ENCODE data around the gene BCL2L12.

Gene BCL2L12

DNA sequence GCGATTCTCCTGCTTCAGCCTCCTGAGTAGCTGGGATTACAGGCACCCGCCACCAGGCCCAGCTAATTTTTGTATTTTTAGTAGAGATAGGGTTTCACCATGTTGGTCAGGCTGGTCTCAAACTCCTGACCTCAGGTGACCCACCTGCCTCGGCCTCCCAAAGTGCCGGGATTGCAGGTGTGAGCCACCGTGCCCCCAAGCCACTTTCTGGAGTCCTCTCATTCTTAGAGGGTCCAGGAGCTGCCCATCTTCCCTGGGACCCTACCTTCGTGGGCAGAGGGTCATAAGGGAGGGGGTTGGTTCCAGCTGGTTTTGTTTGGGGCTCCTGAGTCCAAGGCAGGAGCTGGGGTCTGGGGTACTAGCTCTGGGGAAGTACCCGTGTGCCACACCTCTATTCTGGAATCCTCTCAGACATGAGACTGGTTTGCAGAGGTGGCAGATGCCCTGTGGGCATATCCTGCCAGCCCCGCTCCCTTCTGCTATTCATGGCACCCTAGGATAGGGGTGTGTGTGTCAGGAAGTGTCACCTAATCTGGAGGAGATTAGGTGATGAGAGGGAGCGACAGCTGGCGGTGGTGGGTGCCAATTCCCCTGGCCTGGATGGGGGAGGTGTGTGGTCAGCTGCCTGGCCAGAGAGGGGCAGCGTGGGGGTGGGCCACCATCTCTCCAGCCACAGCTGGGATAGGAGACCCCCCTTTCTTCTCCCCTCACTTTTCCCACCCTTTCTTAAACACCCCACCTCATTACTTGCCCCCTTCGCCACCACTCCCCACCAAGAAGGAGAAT, 13.4 kb downstream of the BCL2L12 start:
- TF ChIP-seq ZFX (IDR thresholded peaks at IDR 0.05; ENCODE audit: borderline replicate concordance) = no peak
- TF ChIP-seq, protein P1, sequence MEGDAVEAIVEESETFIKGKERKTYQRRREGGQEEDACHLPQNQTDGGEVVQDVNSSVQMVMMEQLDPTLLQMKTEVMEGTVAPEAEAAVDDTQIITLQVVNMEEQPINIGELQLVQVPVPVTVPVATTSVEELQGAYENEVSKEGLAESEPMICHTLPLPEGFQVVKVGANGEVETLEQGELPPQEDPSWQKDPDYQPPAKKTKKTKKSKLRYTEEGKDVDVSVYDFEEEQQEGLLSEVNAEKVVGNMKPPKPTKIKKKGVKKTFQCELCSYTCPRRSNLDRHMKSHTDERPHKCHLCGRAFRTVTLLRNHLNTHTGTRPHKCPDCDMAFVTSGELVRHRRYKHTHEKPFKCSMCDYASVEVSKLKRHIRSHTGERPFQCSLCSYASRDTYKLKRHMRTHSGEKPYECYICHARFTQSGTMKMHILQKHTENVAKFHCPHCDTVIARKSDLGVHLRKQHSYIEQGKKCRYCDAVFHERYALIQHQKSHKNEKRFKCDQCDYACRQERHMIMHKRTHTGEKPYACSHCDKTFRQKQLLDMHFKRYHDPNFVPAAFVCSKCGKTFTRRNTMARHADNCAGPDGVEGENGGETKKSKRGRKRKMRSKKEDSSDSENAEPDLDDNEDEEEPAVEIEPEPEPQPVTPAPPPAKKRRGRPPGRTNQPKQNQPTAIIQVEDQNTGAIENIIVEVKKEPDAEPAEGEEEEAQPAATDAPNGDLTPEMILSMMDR (IDR thresholded peaks at IDR 0.05) = no peak
- peak overlapping the region; percentile 100 for H3K27ac ChIP-seq

DNA sequence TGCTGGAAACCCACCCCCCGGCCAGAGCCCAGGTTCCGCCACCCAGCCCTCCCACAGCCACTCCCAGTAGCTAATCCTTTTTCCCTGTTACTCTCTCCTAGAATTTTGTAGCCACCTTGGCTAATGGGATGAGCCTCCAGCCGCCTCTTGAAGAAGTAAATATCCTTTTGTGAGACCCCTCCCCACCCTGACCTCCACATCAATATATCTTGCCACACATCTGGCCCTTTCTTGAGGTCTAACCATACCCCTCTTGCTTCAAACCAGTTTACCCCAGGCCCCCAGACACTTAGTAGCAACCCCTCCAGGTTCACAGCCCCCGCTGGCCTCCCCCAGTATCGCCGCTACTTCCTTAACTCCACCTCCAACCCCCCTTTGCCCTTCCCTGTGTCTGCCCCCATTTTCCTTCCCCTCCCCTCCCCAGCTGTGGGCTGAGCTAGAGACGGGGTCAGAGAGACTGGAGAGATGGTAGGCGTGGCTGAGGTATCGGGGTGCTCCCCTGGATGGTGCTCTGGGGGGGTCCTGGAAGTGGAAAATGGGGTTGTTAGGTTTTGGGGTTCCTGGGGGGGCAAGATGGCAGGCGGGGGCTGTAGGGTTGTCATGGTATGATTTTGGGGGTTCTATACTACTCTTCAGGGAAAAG, 14.2 kb downstream of the BCL2L12 start:
- no peak for TF ChIP-seq ZFX (IDR thresholded peaks at IDR 0.05; ENCODE audit: borderline replicate concordance)
- TF ChIP-seq, protein P1 (IDR thresholded peaks at IDR 0.05) = no peak
- peak overlapping the region; percentile 31; the same call in 1 of the 2 replicates for H3K27ac ChIP-seq

DNA sequence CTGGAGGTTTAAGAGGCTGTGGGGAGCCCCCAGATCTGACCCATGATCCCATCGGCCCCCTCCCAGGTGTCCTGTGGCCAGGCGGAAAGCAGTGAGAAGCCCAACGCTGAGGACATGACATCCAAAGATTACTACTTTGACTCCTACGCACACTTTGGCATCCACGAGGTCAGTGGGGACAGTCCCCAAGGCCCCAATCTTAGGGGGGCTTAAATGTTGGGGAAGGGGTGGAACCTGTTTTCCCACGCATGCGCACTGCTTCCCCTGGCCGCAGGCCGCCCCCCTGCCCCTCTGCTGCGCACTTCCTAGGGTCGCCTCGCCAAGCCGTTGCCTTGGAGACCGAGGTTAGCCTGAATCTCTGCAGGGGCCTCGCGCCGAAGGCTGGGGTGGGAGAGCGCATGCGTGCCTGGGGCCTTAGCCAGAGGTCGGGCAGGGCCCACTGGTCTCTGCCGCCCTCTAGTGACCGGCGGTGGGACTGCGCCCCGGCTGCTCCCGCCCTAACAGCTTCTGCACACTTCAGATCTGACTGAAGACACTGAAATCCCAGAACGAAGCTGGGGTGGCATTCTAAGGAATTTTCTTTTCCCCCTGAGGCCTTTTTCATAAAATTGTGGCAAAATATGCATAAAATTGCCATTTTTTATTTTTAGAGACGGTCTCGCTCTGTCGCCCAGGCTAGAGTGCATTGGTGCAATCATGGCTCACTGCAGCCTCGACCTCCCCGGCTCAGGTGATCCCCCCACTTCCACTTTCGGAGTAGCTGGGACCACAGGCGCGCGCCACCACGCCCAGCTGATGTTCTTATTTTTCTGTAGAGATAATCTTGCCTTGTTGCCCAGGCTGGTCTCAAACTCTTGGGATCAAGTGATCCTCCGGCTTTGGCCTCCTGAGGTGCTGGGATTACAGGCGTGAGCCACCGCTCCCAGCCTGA, 15.0 kb downstream of the BCL2L12 start:
- H3K27ac ChIP-seq = peak overlapping the region; percentile 31; the same call in 1 of the 2 replicates

DNA sequence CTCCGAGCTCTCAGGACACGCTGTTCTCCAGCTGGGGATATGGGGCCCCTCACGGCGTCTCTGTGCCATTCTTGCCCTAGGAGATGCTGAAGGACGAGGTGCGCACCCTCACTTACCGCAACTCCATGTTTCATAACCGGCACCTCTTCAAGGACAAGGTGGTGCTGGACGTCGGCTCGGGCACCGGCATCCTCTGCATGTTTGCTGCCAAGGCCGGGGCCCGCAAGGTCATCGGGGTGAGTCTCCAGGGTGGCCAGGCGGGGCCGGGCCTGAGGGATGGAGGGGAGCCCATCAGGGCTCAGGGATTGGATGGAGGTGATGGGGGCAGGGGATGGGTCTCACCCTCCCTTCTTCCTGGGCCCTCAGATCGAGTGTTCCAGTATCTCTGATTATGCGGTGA, 16.1 kb downstream of the BCL2L12 start:
- no peak overlapping the region for H3K27ac ChIP-seq
- TF ChIP-seq, protein P1 (IDR thresholded peaks at IDR 0.05) = no peak
- TF ChIP-seq ZFX (IDR thresholded peaks at IDR 0.05; ENCODE audit: borderline replicate concordance) = no peak

More for the DNA sequence above, 15.0 kb downstream of the BCL2L12 start:
- no peak for TF ChIP-seq ZFX (IDR thresholded peaks at IDR 0.05; ENCODE audit: borderline replicate concordance)
- TF ChIP-seq, protein P1 (IDR thresholded peaks at IDR 0.05) = peak; percentile 99

DNA sequence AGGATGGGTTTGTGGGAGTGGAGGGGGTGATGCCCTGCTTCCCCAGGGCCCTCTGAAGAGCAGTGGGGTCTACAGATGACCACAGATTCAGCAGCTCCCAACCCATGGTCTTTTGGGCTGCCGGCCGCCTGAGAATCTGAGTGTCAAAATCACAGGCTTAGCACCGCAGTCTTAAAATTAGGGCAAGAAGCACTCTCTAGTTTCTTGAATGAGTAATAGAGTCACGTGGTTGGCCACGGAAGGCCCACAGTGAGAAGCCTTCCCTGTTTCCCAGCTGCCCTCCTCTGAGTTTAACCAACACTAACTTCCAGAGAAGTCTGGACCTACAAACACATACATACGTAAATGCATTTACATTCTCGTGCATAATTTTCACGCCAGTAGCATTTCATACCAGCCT, 16.5 kb downstream of the BCL2L12 start:
- TF ChIP-seq, protein P1 (IDR thresholded peaks at IDR 0.05) = no peak
- TF ChIP-seq ZFX (IDR thresholded peaks at IDR 0.05; ENCODE audit: borderline replicate concordance) = no peak
- H3K27ac ChIP-seq = no peak overlapping the region

DNA sequence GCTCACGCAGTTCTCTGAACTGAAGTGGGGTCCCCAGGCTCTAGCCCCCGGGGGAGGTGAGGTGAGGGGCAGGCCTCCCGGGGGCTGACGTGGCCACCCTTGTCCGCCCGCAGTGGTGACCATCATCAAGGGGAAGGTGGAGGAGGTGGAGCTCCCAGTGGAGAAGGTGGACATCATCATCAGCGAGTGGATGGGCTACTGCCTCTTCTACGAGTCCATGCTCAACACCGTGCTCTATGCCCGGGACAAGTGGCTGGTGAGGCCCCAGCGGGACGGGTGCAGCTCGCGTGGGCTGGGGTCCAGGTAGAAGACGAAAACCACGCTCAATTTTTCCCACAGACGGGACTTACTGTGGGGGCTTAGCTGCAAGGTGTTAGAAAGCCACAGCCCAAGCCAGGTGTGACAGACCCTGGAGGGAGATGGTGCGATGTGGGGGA, 18.1 kb downstream of the BCL2L12 start:
- peak overlapping the region; percentile 23; the same call in 1 of the 2 replicates for H3K27ac ChIP-seq
- TF ChIP-seq, protein P1 (IDR thresholded peaks at IDR 0.05) = no peak
- TF ChIP-seq ZFX (IDR thresholded peaks at IDR 0.05; ENCODE audit: borderline replicate concordance) = no peak
